Omental fat pad (tissue), 4 donors: ENCODE measurements around the gene CASK. TPM values are rescaled to one million over a fixed set of nuclear protein-coding genes. Genes with fewer than 3 reads are reported as not detected.
"Not testable (repeated sequence)": the region's sequence is repeated elsewhere in the genome, so short reads cannot be mapped to it uniquely, and the experiment has no call there.

Source experiments
- ATAC-seq: fragments of 150-250 bp; one replicate; pipeline ENCODE4 v1.9.1; 2016; ENCODE audit warnings: mild to moderate bottlenecking, moderate library complexity; ENCODE audit not compliant: low FRiP score
- DNase-seq: peaks from one replicate; pipeline ENCODE4 v3.0.0-alpha.2; 2019; ENCODE audit warnings: low spot score
- CTCF ChIP-seq, 3 donors: fragments of 450-650 bp; IDR thresholded peaks; one replicate each; pipeline ENCODE4 v1.5.1; 2016 to 2017; ENCODE audit warnings: antibody characterized with exemption in 3 of 3, mild to moderate bottlenecking in 3 of 3, moderate library complexity in 2 of 3
- total RNA-seq, 4 donors: library from RNA; depleted of rRNA; stranded (reverse); fragments of >200 nt; gene quantifications; one replicate each; pipeline ENCODE4 v1.1.0, GENCODE V29; 2016

Gene CASK
- total RNA-seq, 4 donors from 2014 or later = 26.8 to 42.4 (median 32.9) TPM

DNA sequence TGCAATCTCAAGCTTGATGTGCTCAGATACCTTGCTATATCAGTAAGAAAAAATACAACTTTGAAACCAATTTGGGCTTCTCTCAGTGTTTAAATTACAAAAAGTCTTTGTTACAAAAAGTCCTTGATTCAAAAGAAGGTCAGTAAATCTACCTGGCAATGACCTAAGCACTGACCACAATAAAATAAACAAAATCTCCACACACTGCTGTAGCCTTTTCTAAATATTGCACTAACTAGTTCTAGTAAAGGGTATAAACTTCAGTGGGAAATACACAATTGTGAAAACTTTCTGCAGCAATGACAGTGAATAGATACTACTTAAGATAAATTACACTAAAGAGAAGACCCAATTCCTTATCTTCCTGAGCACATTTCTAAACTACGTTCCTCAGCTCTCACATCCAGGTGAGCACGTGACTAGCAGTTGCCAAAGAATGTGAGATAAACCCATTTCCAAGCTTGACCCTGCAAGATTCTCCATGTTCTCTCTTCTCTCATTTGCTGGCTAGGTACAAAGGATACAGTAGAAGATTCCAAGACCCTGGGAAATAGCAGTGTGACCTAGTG lies 316.0 kb downstream of the CASK start:
- ATAC-seq = no peak

DNA sequence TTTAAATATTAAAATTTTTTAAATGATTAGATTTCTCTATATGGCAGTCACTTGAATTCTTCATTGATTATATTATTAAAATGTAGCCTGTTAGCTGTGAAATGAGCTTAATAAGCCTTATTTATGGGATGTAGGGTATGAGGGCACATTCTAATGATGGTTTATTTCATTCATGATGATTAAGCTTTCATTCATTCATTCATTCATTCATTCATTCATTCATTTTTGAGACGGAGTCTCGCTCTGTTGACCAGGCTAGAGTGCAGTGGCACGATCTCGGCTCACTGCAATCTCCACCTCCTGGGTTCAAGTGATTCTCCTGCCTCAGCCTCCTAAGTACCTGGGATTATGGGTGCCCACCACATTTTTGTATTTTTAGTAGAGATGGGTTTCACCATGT lies 317.3 kb downstream of the CASK start:
- DNase-seq, ATAC-seq: not testable (repeated sequence)

More for the DNA sequence above, 316.0 kb downstream of the CASK start:
- TF ChIP-seq CTCF (IDR thresholded peaks at IDR 0.05) = no peak
- DNase-seq = no peak

DNA sequence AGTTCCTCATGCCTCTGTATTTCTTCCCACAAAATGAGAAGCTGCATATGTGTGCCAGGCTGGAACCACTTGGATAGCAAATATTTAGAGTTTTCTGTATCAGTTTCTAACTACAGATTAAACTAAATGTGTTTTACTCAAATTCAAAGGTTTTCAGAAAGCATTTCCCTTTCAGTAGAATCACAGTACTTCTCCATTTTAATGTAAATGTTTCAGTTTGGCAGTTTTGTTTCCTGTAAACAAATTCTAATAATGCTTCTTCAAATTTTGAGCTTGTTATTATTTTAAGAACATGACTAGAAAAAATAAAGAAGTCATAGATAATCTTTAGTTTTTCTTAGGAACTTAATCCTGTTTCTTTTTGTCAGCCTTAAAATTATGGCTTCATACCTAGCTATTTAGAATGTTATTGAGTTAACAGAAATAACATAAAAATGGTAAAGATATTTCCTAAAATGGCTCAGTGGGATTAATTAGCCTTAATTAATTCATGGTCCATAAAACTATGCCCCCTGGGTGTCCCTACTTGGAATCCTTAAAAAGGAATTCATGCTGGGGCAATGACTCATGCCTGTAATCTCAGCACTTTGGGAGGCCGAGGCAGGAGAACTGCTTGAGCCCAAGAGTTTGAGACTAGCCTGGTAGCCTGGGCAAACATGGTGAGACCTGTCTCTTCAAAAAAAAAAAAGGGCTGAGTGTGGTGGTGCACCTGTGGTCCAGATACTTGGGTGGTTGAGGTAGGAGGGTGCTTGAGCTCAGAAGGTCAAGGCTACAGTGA lies 318.4 kb downstream of the CASK start:
- no peak for TF ChIP-seq CTCF (IDR thresholded peaks at IDR 0.05)
- DNase-seq (no peak), ATAC-seq (no peak)

GRCh38 chrX:41604177-41604576 lies 319.2 kb downstream of the CASK start:
- TF ChIP-seq CTCF (IDR thresholded peaks at IDR 0.05) = no peak
- DNase-seq (no peak), ATAC-seq (no peak)

GRCh38 chrX:41603596-41603995 lies 319.8 kb downstream of the CASK start:
- DNase-seq (no peak), ATAC-seq (no peak)
- no peak for TF ChIP-seq CTCF (IDR thresholded peaks at IDR 0.05)

- no peak for TF ChIP-seq CTCF (IDR thresholded peaks at IDR 0.05)
- ATAC-seq = no peak
These were observed 320.5 kb downstream of the CASK start for GRCh38 chrX:41602816-41603345.

GRCh38 chrX:41600291-41600690 lies 323.1 kb downstream of the CASK start:
- DNase-seq (no peak), ATAC-seq (no peak)
- TF ChIP-seq CTCF (IDR thresholded peaks at IDR 0.05) = no peak

More at GRCh38 chrX:41602816-41603345, 320.5 kb downstream of the CASK start:
- no peak for DNase-seq
